DMS153 treated with DMSO at 0.1 percent for 48 hours (cell line): ENCODE data around the gene CFAP126.
"Not testable (repeated sequence)": the region's sequence is repeated elsewhere in the genome, so short reads cannot be mapped to it uniquely, and the experiment has no call there.

ENCODE experiments used
- DNase-seq: peaks from one replicate; lab custom pipeline; 2025; ENCODE audit not compliant: unreplicated experiment; lab: John Stamatoyannopoulos, UW

Gene CFAP126, protein sequence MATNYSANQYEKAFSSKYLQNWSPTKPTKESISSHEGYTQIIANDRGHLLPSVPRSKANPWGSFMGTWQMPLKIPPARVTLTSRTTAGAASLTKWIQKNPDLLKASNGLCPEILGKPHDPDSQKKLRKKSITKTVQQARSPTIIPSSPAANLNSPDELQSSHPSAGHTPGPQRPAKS

DNA sequence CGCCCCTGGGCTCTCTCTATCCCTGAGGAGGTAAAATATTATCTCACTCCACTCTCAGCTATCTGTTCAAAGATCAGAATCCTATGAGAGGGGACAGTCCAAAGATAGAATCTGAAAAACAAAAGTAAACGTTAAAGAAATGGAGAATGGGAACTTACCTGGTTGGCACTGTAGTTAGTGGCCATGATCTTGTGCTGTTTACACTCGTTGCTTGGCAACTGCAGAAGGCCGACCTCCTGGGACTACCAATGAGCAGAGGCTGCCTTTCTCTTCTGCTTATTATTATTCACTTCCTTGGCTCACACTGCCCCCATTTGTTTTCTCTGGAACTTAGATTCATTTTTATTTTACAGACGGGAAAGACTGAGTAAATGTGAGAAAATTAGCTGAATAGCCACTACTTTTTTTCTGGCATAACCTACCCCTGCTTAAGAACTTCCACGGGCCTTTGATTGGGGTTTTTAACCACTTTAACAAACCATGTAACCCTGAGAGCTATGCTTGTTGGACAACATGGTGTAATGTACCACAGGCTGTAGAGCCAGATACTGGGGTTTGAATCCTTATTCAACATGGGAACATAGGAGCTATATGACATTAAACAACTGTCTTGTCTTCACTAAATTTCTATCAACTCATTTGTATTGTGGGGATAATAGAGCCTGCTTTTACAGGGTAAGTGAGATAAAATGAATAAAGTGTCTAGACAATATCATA is at the start of gene CFAP126:
CFAP126 (minus strand) TSS at position 193 of the 717 bp plus-strand sequence; CDS start at position 185, 8 bp downstream.
- peak; percentile 87 for DNase-seq

DNA sequence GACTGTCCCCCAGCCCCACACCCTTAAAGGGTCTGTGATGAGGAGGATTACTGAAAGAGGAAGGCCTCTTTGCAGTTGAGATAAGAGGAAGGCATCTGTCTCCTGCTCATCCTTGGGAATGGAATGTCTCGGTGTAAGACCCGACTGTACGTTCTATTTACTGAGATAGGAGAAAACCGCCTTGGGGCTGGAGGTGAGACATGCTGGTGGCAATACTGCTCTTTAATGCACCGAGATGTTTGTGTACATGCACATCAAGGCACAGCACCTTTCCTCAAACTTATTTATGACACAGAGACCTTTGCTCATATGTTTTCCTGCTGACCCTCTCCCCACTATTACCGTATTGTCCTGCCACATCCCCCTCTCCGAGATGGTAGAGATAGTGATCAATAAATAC is 45.4 kb upstream of the CFAP126 start:
- DNase-seq = not testable (repeated sequence)

DNA sequence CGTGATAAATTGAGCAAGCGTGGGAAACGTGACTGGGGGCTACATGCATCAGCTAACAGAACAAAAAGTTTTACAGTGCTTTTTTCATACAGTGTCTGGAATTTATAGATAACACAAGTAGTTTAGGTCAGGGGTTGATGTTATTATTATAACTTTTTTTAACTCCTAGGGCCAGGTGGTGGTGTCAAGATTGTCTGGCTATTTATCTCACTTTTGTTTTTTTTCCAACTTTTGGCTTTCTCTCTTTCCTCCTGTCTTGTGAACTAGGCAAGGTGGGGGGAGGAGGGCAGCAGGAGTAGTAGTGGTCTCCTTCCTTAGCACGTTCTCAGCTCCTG is 42.9 kb upstream of the CFAP126 start:
- not testable (repeated sequence) for DNase-seq

DNA sequence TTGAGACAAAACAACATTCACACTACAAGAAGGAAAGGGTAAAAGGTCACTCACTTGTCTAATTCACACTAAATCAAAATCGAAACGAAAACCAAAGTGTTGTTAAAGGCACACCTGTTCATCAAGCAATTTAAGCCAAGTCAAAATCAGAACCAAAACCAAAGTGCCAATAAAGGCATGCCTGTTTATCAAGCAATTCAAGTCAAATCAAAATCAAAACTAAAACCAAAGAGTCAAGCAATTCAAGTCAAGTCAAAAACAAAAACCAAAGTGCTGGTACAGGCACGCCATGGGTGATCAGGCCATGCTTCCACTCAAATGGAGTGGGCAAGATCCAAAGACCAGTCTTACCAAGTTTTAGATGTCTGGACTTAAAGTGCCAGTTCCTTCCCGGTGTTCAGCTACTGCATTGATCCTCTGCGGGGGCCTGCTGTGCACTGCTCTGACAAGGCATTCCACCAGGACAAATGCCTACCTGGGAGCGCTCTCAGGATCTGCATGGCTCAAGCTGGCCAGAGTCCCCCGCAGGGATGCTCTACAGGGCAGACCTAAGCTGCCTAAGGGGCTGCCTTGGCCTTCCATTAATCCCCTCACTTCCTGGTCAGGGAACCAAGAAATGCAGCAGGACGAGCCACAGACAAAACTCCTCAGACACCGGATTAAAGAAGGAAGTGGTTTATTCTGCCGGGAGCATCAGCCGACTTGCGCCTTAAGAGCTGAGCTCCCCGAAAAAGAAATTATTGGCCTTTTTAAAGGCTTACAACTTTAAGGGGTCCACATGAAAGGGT is 42.4 kb upstream of the CFAP126 start:
- DNase-seq = not testable (repeated sequence)

DNA sequence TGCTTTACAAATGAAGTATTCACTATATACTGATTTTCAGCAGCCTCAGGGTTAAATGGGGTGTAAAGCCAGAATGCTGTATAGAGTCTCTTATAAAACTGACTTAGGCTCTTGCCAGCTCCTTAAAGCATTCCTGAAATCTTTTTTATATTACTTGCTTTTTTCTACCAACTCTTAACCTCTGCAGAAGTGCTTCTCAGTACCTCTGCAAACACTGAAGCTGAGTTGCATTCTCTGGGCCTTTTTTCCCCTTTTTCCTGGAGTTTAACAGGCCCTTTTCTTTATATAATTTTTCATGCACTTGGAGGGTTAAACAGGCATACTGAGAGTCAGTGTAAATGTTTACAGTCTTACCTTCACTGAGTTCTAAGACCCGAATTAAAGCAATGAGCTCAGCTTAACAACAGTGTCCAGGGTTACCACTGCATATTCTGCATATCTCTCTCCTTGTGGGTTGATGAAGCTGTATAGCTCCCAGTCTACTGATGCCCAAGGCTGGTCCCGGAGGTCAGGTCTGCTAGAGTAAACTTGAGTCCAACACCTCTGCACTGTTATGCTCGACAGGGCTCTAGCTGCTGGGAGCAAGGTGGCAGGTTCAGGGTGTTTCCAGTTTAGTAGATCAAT is 40.9 kb upstream of the CFAP126 start:
- no peak for DNase-seq

DNA sequence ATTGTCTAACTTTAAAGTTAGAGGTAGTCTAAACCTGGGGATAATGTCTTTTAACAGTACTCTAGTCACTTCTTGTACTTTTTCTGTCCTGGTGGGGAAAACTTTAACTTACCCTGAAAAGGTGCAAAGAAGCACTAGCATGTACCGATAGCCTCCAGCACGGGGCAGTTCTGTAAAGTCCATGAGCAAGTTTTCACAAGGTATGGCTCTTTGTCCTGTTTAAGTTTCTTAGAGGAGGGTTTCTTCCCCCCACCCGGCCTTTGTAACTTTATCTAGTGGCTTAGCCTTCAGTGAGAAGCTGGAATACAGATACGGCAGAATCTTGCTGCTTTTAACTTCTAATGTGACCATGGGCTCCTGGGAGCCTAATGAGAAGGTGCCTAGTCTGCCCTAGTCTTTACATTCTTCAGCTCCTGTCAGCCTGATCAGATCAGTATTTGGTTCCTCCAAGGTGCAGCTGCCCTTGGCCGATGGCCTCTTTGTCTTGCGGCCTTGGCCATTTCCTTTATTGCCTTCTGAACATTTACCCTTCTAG is 39.8 kb upstream of the CFAP126 start:
- DNase-seq = no peak

DNA sequence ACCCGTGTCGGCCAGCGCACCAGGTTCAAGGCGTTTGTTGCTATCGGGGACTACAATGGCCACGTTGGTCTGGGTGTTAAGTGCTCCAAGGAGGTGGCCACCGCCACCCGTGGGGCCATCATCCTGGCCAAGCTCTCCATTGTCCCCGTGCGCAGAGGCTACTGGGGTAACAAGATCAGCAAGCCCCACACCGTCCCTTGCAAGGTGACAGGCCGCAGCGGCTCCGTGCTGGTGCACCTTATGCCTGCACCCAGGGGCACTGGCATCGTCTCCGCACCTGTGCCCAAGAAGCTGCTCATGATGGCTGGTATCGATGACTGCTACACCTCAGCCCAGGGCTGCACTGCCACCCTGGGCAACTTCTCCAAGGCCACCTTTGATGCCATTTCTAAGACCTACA is 38.9 kb upstream of the CFAP126 start:
- not testable (repeated sequence) for DNase-seq

DNA sequence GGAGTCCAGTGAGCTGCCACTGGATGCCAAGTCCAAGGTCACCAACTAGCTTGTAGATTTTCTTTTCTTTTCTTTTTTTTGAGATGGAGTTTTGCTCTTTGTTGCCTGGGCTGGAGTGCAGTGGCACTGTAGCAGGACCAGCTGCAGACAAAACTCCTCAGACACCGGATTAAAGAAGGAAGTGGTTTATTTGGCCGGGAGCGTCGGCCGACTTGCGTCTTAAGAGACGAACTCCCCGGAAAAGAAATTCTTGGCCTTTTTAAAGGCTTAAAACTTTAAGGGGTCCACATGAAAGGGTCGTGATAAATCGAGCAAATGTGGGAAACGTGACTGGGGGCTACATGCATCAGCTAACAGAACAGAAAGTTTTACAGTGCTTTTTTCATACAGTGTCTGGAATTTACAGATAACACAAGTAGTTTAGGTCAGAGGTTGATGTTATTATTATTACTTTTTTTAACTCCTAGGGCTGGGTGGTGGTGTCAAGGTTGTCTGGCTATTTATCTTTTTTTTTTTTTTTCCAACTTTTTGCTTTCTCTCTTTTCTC is 36.4 kb upstream of the CFAP126 start:
- DNase-seq = no peak

DNA sequence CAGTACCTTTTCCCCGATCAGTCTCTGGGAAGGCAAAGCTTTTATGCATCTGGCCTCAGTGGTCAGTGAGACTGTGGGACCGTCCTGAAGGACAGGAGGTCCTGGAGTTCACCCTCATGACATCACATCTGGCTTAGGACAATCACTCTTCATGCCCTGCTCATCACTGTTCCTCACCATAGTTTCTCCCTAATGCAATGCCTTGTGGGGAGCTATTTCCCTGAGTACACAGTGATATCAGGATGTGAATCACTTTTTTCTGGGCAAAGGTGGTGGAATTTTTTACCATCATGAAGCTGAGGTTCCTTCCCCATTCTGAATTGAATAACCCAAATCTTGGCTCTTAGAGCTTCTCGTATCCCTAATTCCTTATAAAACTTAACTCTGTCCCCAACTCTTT is 34.8 kb upstream of the CFAP126 start:
- no peak for DNase-seq

DNA sequence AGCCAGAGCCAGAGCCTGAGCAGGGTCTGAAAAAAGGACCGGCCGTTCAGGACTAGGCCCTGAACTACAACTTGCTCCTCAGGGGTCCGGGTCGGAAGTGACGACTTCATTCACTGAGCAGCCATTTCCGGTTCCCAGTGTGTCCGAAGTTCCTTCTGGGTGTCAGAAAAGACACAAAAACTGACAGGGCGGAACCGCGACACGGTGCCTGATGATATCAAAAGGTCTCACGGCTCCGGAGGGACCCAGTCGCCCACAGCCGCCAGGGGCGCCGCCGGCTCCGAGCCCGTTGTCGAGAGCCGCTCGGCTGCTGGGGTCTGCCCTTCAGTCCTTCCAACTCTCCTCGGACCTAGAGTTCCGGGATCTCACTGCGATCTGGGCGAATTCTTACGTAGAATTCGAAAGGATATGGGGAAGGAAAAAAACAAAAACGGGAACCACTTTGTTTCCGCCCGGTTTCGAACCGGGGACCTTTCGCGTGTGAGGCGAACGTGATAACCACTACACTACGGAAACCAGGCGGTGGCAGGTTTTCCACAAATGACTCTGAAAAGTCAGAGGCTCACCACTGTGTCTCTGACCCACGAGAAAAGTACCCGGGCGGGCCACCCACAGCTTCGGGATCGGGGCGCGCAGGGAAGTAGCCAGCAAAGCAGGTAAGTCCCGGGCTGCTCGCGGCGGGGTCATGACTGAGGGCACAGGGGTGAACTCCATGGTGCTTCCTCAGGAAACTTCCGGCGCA is 31.8 kb upstream of the CFAP126 start:
- DNase-seq = peak; percentile 86

DNA sequence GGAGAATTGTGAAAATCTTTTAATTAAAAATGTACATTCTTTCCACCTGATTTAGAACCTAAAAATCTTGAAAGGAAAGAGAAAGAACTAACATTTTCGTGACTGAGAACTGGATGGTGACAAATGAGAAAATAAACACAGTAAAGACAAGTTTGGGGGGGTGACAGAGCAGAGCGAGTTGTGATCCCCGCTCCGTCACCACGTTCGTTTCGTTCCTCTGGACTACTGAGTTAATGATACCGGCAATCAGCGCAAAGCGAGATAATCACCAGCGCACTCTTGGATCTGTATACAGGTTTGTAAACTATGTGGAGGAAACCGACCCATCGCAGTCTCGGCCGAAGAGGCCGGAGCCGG is 31.2 kb upstream of the CFAP126 start:
- no peak for DNase-seq

DNA sequence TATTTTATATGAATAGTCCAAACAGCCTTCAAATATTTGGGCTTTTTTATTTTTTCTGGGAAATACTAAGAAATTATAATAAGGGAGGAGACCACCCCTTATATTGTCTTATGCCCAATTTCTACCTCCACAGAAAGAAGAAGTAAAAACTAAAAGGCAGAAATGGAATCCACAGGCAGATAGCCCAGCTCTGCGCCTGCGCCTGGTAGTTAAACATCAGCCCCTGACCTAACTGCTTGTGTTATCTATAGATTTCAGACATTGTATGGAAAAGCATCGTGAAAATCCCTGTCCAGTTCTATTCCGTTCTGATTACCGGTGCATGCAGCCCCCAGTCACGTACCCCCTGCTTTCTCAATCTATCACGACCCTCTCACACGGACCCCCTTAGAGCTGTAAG is 29.4 kb upstream of the CFAP126 start:
- DNase-seq = not testable (repeated sequence)

DNA sequence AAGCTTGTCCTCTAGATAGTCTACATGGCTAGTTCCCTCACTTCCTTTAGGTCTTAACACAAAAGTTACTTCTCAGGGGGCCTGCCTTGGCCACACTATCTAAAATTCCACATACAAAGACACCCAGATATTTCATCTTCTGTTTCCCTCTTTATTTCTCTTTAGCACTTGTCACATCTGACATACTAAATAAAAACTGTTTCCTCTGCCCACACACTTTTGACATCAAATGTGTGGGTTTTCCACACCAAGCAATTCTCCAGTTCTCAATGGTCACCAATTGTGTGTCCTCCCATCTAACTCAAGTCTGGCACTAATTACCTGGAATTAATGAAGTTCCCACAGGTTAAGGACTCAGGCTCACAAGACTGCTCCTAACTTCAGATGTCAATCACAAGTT is 25.5 kb upstream of the CFAP126 start:
- DNase-seq = no peak

DNA sequence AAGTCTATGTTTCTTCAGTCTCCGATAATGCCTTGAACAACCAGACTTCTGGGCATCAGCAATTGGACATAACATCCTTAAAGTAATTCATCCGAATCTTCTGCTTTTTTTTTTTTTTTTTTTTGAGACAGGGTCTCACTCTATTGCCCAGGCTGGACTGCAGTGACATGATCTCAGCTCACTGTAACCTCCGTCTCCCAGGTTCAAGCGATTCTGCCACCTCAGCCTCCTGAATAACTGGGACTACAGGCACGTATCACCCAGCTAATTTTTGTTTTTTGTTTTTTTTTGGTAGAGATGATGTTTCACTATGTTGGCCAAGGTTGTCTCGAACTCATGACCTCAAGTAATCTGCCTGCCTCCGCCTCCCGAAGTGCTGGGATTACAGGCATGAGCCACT is 23.9 kb upstream of the CFAP126 start:
- DNase-seq = no peak

DNA sequence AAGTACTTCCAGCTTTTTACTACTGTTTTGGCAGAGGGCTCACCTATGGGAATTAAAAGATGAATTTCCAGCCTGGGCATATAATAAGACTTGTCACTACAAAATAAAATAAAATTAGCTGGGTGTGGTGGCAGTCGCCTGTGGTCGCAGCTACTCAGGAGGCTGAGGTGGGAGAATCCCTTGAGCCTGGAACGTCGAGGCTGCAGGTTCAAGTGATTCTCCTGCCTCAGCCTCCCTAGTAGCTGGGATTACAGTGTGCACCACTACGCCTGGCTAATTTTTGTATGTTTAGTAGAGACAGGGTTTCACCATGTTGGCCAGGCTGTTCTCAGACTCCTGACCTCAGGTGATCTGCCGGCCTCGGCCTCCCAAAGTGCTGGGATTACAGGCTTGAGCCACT is 23.5 kb upstream of the CFAP126 start:
- DNase-seq = not testable (repeated sequence)

DNA sequence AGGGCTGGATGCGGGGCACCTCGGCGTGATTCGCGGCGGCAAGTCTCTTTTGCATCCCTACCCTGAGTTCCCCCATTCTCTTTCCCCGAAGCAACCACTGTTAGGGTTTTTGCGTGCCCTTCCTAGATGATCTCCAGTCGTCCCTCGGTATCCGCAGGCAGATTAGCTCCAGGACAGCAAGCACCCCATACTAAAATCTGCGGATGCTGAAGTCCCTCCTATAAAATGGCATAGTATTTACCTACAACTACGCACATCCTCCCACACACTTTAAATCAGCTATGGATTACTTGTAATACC is 22.8 kb upstream of the CFAP126 start:
- DNase-seq = peak; percentile 51

DNA sequence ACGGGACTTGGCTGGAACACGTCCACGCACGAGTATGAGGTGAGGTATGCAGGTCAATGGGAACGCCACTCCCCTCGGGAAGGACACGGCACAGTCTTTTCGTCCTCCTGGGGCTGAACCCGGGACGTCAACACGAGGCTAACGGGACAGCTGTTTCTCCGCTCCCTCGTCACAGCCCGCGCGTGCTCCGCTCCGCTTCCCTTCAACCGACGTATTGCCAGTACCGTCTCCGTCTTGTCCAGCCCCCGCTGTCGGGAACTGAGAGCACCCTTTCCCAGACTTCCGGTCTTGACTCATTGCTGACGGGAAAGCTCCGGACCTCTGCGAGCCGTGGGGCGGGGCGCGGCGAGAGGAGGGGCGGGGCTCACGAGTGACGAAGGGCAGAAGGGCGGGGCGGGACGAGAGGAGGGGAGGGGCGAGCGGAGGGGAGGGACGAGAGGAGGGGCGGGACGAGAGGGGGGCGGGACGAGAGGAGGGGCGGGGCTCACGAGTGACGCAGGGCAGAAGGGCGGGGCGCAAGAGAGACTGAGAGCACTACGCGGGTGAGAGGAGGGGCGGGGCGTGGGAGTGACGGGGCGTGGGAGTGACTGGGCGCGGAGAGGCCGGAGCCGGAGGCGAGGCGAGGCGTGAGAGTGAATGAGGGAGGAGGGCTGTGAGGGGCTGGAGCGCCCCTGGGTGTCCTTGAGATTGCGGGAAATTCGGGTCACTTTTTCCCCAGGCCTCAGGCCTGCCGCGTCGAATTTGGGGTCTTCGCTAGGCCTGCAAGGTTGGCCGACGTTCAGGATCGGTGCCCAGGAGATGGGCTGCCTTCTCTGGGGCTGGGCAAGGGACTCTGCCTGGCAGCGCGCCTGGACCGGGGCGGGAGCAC is 22.2 kb upstream of the CFAP126 start:
- peak; percentile 99 for DNase-seq

DNA sequence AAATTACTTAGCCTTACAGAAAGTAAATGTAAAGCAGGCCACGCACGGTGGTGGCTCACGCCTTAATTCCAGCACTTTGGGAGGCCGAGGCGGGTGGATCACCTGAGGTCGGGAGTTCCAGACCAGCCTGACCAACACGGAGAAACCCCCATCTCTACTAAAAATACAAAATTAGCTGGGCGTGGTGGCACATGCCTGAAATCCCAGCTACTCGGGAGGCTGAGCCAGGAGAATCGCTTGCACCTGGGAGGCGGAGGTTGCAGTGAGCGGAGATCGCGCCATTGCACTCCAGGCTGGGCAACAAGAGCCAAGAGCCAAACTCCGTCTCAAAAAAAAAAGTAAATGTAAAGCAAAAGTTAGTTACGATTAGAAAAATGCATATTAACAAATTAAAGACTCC is 21.5 kb upstream of the CFAP126 start:
- DNase-seq = not testable (repeated sequence)

DNA sequence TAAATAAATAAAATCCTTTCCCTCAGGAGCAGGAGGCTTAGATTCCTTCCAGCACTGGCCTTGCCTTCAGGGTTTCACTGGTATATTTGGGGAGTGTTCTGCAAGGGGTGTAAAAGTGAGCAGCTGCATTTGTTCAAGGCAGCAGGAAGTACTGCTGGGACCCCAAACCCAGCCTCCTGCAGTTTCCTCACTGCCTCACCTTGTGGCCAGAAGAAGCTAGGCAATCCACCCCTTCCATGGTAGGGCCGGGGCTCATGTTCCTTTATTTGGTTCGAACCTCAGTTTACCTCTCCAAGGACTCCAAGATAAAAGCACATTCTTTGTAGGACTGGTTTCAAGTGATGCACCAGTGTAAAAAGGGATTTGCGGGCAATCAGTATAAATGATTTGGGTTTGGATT is 21.0 kb upstream of the CFAP126 start:
- DNase-seq = no peak
